ENCODE results near the gene TOR1AIP2. TPM values are rescaled to one million over a fixed set of nuclear protein-coding genes. Genes with fewer than 3 reads are reported as not detected.

TOR1AIP2 gene
- polyA plus RNA-seq, 1 of the 3 experiments (the other 2 are of a cell fraction) = 12.7 TPM

DNA sequence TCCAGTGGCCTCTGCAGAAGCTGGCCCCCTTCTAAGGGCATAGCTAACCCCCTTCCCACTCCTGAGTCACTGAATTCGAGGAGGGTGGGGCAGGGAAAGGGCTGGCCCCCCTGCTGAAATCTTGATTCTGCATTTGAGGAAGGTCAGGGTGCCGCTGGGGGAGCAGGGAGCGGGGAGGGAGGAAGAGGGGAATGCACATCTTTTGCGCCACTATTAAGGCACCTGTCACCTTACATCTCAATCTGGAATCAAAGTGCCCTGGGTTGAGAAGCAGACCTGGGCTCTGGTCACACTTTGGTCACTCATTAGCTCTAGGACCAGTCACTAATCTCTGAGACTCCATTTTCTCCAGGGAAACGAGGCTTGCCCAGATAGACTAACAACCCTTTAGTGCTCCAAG, 62.0 kb downstream of the TOR1AIP2 start:
- ChIA-PET CTCF (interaction anchor here (1.0 to 20.9 kb wide), 26 partner anchors 10 to 362 kb away, joined by 3 to 862 read pairs (median 14); partner anchors contain the start of genes TDRD5 and TOR1AIP1), POLR2A (interaction anchor here (0.6 to 2.8 kb wide), 2 partner anchors 67 to 109 kb away, joined by 3 to 14 read pairs; no protein-coding TSS in a partner anchor)
- no peak overlapping the region for H3K9ac ChIP-seq
- TF ChIP-seq MAX (IDR thresholded peaks at IDR 0.05; ENCODE audit: low read depth) = no peak
- no peak for TF ChIP-seq RCOR1 (IDR thresholded peaks at IDR 0.05; ENCODE audit: low read length)
- TF ChIP-seq SIN3A (IDR thresholded peaks at IDR 0.05; ENCODE audit: borderline replicate concordance, low read depth, low read length) = no peak
- no peak for TF ChIP-seq RFX5 (IDR thresholded peaks at IDR 0.05; ENCODE audit: low read length)
- TF ChIP-seq, protein P1, sequence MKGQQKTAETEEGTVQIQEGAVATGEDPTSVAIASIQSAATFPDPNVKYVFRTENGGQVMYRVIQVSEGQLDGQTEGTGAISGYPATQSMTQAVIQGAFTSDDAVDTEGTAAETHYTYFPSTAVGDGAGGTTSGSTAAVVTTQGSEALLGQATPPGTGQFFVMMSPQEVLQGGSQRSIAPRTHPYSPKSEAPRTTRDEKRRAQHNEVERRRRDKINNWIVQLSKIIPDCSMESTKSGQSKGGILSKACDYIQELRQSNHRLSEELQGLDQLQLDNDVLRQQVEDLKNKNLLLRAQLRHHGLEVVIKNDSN (IDR thresholded peaks at IDR 0.05; ENCODE audit: borderline replicate concordance, low read depth) = no peak
- TF ChIP-seq GABPA (IDR thresholded peaks at IDR 0.05; ENCODE audit: low read depth) = no peak
- H3K79me2 ChIP-seq (ENCODE audit: insufficient read depth) = no peaks in the 10 kb centered on the region
- no peaks in the 10 kb centered on the region for H3K9me2 ChIP-seq
- H3F3A ChIP-seq (replicated peaks; ENCODE audit: insufficient read depth) = no peaks in the 10 kb centered on the region
- H4K20me1 ChIP-seq (ENCODE audit: insufficient read depth) = no peaks in the 10 kb centered on the region
- no peaks in the 10 kb centered on the region for H3K9me3 ChIP-seq
- no peak overlapping the region for H3K4me3 ChIP-seq (ENCODE audit: low read depth in 2 of 2, low read length in 1 of 2)
- H3K27me3 ChIP-seq (ENCODE audit: insufficient read depth) = peaks cover 5% of the 10 kb centered on the region; the same call in 1 of the 2 replicates
- no peak overlapping the region for H3K27ac ChIP-seq (ENCODE audit: low read depth in 2 of 2, low read length in 1 of 2)
- no peak overlapping the region for H2AFZ ChIP-seq (ENCODE audit: low read depth)
- WGBS (ENCODE audit: low lambda C conversion rate) = 47% methylated on average over 4 of the region's 5 CpGs
- no peak for DNase-seq
- H3K36me3 ChIP-seq (replicated peaks in 1 of 2; ENCODE audit: control insufficient read depth in 1 of 2, insufficient read depth in 2 of 2, low read length in 1 of 2) = no peaks in the 10 kb centered on the region
- peaks cover 0 to 43% of the 10 kb centered on the region in 2 experiments; a peak in 1 of 4 replicates for H3K4me1 ChIP-seq (ENCODE audit: control insufficient read depth in 1 of 2, insufficient read depth in 2 of 2, low read depth in 1 of 2, low read length in 1 of 2)
- no peak overlapping the region for H3K4me2 ChIP-seq

- Histone ChIP-seq H3K27me3 (ENCODE audit: insufficient read depth) (peaks cover 10% of the 10 kb centered on the region; the same call in 1 of the 2 replicates), H3K9me3 (no peaks in the 10 kb centered on the region), H3K4me1 (ENCODE audit: control insufficient read depth in 1 of 2, insufficient read depth in 2 of 2, low read depth in 1 of 2, low read length in 1 of 2) (peaks cover 0 to 54% of the 10 kb centered on the region in 2 experiments; a peak in 1 of 4 replicates), H3K27ac (ENCODE audit: low read depth in 2 of 2, low read length in 1 of 2) (peak overlapping the region in 1 of 2 experiments; percentile 1; a peak in 1 of 4 replicates), H3K9me2 (no peaks in the 10 kb centered on the region), H2AFZ (ENCODE audit: low read depth) (no peak overlapping the region), H3F3A (replicated peaks; ENCODE audit: insufficient read depth) (no peaks in the 10 kb centered on the region), H3K36me3 (replicated peaks in 1 of 2; ENCODE audit: control insufficient read depth in 1 of 2, insufficient read depth in 2 of 2, low read length in 1 of 2) (no peaks in the 10 kb centered on the region), H3K4me3 (ENCODE audit: low read depth in 2 of 2, low read length in 1 of 2) (peak overlapping the region in 1 of 2 experiments; percentile 45; a peak in 1 of 4 replicates), H3K79me2 (ENCODE audit: insufficient read depth) (no peaks in the 10 kb centered on the region), H4K20me1 (ENCODE audit: insufficient read depth) (no peaks in the 10 kb centered on the region), H3K9ac (no peak overlapping the region), H3K4me2 (no peak overlapping the region)
- DNase-seq = no peak
- ChIA-PET CTCF (interaction anchor here (0.5 to 20.9 kb wide), 59 partner anchors 9 to 1273 kb away, joined by 3 to 862 read pairs (median 9); partner anchors contain the start of genes FAM163A, TDRD5 and TOR1AIP1), POLR2A (interaction anchor here (0.7 to 2.8 kb wide), 7 partner anchors 19 to 108 kb away, joined by 3 to 14 read pairs (median 4); no protein-coding TSS in a partner anchor)
- 32% methylated on average over 9 of the region's 16 CpGs for WGBS (ENCODE audit: low lambda C conversion rate)
- TF ChIP-seq FOXM1 (IDR thresholded peaks at IDR 0.05; ENCODE audit: low read depth) (no peak), RFX5 (IDR thresholded peaks at IDR 0.05; ENCODE audit: low read length) (no peak)
- TF ChIP-seq, protein P2, sequence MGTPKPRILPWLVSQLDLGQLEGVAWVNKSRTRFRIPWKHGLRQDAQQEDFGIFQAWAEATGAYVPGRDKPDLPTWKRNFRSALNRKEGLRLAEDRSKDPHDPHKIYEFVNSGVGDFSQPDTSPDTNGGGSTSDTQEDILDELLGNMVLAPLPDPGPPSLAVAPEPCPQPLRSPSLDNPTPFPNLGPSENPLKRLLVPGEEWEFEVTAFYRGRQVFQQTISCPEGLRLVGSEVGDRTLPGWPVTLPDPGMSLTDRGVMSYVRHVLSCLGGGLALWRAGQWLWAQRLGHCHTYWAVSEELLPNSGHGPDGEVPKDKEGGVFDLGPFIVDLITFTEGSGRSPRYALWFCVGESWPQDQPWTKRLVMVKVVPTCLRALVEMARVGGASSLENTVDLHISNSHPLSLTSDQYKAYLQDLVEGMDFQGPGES (IDR thresholded peaks at IDR 0.05; ENCODE audit: low read depth, low read length) = no peak
These were observed 63.1 kb downstream of the TOR1AIP2 start for GRCh38 chr1:179814546-179814838.

All from SK-N-SH (cell line).